Stimulated activated CD8-positive, alpha-beta memory T cell treated with anti-CD3 and anti-CD28 coated beads, Interleukin-7, amount 100 ng/mL, for 4 hours (primary cell): ENCODE data around the gene ACTN1.
A peak's percentile ranks its signal among the peaks of the same experiment; 100 is the strongest.
"Not testable (repeated sequence)": the region's sequence is repeated elsewhere in the genome, so short reads cannot be mapped to it uniquely, and the experiment has no call there.

Experiments
- DNase-seq, 2 donors: peaks; one replicate each; pipeline ENCODE4 v3.0.0-alpha.2; 2020; ENCODE audit warnings: low read depth in 2 of 2

The ACTN1 gene

DNA sequence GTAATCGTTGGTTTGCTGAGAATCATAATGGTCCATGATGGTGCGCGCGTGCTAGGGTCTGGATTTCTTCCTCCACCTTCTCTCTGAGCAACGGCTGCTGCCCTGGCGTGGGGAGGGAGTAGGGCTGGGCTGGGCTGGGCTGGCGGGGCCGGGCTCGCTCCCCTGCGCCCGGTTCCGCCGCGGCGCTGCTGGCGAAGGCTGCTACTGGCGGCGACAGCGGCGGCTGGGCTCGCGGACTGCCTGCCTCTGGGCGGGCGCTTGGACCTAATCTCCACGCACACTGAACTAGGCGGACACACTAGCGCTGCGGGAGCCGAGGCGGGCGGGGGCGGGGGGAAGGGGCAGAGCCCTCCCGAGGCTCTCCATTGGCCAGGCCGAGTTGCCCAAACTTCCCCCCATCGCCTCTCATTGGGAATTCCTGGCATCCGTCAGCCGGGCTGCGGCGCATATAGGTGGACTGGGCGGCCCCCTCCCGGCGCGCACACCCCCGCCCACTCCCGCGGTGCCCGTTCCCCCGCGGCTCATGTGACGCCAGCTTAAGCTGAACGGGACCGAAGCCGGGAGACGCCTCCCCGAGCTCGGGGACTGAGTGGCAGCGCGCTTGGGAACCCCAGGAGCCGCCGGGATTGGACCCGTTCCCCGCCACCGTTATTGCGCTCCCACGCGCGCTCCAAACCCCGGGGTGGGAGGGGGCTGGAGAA is at the start of gene ACTN1:
Gene ACTN1 (minus strand): TSS at position 282 of the 701 bp plus-strand sequence. CDS start 246 bp downstream, at position 36.
- peak in 1 of 2 donors; percentile 74 for DNase-seq

DNA sequence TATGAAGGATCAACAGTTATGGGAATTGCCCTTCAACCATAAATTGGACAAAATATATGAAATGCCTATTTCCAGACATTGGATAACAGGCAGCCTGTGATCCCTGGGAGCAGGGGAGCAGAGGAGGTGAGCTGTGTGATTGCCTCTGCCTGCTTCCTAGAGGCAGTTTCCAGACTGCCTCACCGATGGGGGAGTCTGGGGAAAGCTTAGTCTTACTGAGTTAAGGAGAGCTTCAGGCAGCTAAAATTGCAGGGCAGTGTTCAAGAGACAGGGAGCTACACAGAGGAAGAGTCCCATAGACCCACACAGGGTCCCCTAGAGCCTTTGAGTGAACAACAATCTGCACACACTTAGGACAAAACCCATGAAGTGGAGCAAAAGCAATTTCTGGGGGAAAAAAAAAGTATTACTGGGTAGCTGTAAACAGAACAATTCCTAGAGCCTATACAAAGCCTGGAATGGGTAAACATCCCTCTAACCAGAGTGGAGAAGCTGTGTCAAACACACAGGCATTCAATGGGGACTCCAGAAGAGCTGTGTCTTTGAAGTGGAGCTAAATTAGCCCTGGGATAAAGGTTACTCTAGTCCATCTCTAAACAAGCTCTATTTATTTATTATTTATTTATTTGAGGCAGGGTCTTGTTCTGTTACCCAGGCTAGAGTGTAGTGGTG is 48.3 kb upstream of the ACTN1 start:
- no peak for DNase-seq

DNA sequence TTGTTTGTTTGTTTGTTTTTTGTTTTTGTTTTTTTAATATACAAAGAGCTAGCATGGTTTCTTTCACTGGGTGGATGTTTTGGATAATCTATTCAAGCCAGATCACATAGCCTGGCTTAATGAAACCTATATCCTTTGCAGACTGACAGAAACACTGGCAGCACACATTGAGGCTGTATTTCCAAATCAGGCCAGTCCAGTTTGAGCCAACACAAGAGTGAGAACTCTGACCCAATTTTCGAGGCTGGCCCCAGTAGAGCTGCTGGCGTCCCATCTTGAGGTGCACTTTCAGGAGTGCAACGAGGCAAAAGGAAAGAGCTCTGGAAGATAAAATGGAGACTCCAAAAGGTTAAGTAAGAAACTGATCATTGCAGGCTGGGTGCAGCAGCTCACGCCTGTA is 43.9 kb upstream of the ACTN1 start:
- DNase-seq, result no peak

DNA sequence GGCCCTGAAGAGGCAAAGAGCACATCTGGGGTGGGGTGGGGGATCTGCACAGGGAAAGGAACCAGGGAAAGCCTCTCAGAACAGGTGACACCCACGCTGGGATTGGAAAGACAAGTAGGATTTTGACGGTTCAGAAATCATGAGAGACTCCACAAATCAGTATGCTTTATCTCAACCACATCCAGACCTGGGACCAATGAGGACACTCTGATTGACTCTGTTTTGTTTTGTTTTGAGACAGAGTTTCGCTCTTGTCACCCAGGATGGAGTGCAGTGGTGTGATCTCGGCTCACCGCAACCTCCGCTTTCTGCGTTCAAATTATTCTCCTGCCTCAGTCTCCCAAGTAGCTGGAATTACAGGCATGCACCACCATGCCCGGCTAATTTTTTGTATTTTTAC is 43.0 kb upstream of the ACTN1 start:
- DNase-seq, result not testable (repeated sequence)

DNA sequence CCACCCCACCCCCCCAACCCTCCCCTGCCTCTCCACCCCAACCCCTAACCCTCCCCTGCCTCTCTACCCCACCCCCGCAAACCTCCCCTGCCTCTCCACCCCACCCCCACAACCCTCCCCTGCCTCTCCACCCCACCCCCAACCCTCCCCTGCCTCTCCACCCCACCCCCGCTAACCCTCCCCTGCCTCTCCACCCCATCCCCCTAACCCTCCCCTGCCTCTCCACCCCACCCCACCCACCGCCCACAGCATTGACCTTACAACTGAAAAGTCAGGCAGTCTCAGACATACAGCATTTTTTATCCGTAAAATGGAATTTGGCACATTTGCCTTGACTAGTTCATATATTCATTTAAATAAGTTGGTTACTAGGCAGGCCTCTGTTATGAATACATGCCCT is 38.6 kb upstream of the ACTN1 start:
- no peak for DNase-seq

DNA sequence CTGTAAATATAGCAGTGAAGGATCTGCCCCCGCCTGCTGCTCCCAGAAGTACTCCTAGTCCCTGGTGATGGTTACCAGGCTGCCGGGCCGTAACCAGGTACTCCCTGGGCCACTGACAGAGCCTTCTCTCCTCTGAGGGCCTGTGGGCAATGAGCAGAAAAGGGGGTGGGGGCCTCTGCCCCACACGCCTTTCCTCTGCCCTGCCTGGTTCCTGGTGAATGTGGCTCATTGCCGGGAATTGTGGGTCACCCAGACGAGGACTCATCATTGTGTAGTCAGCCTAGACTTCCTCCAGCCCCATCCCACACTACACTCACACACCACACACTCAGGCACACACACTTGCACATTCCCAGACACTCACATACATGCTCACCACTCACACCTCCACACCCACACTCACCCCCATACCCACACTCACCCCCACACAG is 35.7 kb upstream of the ACTN1 start:
- DNase-seq, result no peak

DNA sequence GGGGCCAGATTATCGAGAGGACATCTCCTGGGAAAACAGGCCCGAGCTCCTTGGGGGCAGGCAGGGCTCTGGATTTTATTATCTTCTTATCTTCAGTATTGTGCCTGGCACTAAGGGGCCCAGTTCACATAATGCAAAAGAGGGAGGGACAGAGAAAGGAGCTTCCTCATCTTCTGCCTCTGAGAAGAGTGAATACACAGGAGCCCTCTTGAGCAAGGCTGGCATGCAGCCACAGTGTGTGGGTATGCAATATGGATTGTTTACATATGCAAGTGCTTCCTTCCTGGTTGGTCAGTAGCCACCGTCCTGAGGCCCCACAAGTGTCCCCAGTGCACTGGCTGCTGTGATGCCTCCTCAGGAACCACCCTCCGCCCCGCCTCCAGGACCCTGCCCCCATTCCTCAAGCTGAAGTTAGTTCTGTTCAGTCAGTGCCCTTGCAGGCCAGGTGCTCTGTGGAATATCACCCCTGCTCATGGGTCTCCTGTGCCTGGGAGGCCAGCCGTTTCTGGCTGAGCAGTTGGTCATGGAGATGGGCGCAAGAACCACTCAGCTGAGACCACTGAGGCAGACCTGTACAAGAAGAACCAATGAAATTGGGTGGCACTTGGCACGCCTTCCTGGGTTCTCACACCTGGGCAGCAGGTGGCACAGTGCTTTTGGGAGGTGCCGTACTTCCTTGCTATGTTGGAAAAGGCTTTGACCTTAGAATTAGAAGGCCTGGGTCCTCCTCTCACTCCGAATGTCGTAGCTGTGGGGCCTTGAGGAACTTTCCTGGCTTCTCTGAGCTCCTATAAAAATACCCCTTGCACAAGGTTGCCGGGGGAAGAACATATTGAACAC is 35.1 kb upstream of the ACTN1 start:
- DNase-seq, result no peak

DNA sequence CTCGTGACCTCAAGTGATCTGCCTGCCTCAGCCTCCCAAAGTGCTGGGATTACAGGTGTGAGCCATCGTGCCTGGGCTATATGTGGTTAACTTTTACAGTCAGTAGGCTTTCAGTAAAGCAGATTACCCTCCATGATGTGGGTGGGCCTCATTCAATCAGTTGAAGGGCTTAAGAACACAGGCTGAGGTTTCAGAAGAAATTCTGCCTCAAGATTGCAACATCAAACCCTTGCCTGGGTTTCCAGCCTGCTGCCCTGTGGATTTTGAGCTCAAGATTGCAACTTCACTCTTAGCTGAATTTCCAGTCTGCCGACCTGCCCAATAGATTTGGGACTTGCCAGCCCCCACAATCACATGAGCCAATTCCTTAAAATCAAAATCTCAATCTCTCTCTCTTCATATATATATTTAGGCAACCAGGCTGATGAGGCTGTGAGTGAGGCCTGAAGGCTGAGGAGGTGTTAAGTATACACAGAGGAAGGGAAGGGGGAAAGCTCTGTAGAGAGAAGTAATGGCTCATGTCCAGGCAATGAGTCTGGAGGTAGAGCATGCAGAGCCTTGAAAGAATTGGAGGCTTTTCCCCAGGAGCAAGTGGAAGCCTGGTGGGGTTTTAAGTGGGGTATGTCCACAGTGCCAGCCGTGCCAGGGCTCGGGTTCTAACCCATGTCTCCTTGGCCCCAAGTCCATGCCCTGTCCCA is 33.3 kb upstream of the ACTN1 start:
- DNase-seq, result no peak

DNA sequence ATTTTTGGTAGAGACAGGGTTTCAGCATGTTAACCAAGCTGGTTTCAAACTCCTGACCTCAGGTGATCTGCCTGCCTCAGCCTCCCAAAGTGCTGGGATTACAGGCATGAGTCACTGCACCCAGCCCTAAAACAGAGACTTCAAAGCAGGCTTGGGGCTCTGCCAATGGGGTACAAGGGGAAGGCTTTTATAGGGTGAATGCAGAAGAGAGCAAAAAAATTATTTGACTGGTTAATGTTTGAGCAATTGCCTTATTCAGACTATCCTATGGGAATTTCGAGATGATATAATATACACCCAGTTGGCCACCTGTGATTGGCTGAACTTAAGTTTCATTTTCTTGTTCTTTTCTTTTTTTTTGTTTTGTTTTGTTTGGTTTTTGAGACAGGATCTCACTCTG is 31.5 kb upstream of the ACTN1 start:
- no peak for DNase-seq

DNA sequence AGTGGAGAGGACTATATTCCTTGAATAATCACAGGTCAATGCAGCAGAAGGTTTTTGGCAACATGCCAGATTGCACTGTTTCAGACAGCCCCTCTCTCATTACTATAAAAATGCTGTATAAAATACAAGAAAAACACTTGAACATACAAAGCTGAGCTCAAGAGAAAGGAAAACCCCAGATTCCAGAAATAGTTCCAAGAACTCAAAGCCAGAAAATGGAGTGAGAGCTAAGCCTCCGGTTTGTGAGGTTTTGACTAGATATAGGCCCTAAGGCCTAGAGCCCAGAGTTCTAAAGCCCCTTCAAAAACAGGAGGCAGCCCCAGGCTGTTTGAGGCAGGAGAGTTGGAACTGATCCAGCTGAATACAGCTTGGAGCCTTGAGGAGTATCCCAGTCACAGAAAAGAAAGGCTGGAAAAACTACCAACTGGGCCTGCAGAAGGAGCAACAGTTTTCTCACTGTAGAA is 29.4 kb upstream of the ACTN1 start:
- DNase-seq, result no peak

DNA sequence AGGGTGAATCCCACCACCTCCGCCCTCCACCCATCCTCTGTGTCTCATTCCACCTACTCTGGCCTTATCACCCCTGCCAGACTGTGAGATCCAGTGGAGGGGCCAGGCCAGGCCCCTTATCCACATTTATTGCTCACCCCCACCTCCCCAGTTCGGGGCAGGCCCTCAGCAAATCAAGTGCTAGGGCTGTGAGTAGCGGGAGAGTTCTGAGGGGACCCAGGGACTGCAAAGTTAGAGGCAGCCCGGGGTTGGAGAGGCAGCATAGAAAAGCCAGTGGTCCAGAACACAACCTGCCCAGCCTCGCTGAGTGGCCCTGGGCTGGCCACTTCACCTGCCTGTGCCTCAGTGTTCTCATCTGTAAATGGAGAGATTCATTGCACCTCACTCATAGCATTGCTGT is 27.2 kb upstream of the ACTN1 start:
- no peak for DNase-seq

DNA sequence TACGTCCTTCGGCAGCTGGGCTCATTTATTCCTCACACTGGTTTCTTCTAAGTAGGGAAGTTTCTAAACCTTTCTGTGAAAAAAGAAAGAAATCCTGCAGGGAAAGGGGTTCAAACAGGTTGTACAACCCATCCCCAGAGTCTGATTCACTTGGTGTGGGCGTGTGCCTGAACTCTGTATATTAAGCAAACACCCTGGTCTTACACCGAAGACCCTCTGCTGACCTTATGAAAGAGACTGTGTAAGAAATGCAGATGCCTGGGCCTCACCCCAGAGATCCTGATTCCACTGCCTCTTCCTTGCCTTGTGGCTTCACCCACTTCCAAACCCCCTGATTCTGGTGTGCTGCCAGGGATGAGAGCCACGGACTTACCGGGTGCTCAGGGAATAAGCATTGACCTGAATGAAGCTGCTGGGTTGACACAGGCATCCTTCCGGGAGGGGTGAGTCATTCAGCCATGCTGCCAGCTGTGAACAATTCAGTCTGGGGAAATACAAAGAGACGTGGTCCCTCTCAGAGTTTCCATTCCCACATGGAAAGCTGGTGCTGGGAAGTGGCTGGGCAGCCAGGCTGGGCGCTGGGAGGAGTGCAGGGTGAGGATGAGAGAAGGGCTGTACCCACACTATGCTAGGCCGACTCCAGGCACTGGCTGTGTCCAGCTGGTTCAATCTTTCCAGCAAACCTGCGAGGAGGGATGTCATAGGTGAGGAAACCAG is 26.5 kb upstream of the ACTN1 start:
- no peak for DNase-seq

DNA sequence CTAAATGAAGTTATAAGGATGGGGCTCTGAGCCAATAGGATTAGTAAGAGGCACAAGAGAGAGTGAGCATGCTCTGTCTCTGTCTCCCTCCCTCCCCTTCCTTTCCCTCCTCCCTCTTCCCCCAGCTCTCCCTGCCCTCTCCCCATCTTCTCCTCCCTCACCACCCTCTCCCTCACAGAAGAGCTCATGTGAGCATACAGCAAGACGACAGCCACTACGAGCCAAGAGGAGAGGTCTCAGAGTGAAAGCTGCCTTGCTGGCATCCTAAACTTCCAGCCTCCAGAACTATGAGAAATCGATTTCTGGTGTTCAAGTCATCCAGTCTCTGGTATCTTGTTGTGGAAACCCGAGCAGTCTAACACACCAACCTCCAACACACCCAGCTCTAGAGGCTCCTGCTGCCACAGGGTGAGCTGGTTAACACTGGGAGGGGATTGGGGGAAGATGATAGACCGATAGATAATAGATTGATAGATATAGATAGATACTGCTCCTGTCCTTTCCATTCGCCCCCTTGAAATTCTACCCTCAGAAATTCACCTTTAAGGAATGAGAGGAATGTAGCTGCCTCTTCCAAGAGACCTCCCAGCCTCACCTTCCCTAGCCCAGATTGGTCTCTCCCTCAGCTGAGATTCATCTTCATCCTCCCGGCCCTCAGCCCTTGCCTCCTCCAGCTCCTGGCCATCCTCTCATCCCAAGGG is 25.8 kb upstream of the ACTN1 start:
- no peak for DNase-seq

DNA sequence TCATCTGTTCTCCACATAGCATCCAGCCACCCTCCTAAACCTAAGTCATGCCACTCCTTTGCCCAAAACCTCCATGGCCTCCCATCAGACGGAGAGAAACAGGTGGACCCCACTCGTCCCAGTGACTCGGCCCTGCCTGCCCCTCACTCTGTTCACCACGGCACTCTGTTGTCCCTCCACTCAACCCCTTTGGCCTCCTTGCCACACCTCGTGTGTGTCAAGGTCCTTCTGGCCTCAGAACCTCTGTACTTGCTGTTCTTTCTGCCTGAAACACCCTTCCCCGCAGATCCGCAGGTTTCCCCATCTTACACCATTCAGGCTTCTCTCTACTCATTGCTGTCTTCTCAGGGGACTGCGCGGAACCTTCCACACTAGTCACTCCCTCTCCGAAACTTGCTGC is 24.5 kb upstream of the ACTN1 start:
- no peak for DNase-seq

DNA sequence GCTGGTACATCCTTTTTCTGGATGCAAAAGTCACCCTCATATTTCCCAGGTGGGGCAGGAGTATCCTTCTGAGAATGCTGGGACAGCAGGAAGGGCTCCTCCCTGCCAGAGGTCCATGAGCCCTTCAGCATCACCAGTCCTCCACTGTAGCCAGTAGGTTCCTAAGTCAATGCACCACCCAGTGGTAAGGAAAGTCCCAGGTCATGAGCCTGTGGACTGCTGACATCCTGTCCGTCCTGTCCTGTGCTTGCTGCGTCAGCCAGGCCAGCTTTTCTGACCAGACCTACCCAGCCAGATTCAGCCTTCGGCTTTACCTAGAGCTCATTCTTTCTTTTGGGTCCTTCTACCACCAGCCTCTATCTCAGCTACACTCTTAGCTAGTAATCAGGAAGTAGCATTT is 23.0 kb upstream of the ACTN1 start:
- no peak for DNase-seq

DNA sequence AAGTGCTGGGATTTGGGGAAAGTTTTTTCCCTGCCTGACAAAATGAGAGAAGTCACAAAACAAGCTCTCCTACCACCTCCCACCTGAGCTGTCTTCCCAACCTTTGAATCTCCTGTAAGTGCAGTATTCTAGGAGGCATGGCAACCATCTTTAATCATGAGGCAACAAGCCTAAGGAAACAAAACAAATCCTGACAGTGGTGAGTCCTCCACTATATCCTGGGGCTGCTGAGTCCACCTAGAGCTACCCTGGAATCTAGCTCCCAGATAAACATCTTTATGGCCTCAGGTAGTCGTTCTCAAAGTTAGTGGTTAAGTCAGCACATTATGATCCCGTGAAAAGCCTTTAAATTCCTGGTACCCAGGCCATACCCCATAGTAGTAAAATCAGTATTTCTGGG is 22.3 kb upstream of the ACTN1 start:
- no peak for DNase-seq

DNA sequence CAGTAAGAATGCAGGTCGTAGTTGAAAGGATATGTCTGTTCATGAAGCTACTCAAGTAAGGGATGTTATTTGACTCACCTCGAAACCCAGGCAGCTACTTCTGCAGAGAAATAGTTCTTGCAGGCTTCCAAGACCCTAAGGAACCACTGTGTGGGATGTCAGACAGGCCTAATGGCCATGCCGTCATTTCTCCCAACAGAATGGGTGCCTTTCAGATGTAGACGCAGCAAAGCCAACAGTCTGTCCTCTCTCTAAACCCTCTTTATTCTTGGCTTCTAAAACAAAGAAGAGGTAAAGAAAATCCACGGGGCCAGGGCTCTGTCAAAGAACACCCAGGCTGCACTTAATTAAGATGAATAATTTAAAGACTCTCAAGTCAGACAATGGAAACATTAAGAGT is 19.0 kb upstream of the ACTN1 start:
- DNase-seq, result no peak

DNA sequence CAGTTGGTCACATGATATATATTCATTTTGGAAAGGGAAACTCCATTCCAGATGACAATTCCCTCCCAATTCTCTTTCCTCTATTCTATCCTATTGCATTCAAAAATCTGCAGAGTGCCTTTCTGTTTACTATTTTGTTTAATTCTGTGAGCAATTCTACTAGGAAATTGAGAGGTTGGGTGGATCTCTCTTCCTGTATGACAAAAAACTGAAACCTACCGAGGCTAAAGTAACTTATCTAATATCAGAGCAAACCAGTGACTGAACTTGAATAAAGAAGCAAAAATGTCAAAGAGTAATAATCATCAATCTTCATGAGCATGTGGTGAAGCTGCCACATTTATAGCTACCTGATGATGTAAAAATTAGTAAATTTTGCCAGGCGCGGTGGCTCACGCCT is 16.6 kb upstream of the ACTN1 start:
- no peak for DNase-seq

DNA sequence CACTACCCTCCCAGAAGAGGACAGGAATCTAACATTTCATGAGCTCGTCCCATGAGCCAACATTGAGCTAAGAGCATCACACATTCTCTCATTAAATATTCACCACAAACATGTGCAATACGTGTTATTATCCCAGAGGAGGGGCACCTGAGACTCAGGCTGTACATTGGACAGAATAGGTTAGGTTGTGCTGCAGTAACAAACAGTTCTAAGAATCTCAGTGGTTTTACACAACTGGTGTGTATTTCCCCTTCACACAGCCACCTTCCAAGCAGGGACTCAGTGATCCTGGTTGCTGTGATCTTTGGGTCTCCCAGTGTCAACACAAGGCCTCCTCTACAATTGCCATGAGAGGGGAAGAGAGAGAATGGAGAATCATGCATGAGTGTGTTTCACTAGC is 15.0 kb upstream of the ACTN1 start:
- DNase-seq, result no peak

DNA sequence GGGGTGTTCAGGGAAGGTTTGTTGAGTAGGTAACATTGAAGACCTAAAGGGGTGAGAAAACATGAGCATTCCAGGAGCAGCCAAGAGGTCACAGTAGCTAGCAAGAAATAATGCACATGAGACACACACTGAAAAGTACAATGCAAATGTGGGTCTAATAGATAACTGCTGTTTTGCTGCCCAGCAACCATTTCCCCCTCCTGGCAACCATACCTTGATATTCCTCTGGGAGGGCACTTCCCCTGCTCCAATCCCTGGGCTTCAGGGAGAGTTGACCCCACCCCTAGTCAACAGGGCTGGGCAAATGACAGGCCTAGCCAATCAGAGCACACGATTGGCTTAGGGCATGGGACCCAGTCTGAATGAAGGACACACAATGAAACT is 8.5 kb upstream of the ACTN1 start:
- no peak for DNase-seq
